ENCODE results near the gene ATP4A. TPM values are rescaled to one million over a fixed set of nuclear protein-coding genes. Genes with fewer than 3 reads are reported as not detected.

The ATP4A gene
- total RNA-seq, 1 experiment from 2014 or later, result not detected

DNA sequence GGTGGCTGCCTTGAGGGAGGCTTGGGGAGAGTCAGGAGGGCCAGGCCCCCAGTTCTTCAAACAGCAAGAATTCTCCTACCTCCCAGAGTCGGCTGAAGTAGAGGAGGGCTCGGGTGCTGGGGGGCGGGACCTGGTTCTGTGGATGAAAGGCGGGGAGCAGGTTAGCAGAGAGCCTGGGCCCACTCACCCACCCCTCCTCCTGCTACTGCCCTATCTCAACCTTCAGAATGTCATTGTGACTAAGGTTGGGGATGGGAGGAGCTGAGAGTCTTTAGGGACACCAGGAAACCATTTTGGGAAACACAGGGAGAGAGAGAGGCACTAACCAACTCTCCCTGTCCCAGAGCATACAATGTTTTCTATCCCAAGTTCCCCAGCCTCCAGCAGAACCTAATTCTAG lies 60.7 kb downstream of the ATP4A start:
- Histone ChIP-seq H3K4me1 (replicated peaks) (no peaks in the 10 kb centered on the region), H3K27me3 (replicated peaks) (peaks cover 62% of the 10 kb centered on the region), H3K27ac (no peak overlapping the region), H3K9me3 (replicated peaks) (no peaks in the 10 kb centered on the region), H3K36me3 (no peaks in the 10 kb centered on the region), H3K4me3 (no peak overlapping the region)
- DNase-seq (ENCODE audit: low read depth in 1 of 2, low spot score in 2 of 2), result no peak

DNA sequence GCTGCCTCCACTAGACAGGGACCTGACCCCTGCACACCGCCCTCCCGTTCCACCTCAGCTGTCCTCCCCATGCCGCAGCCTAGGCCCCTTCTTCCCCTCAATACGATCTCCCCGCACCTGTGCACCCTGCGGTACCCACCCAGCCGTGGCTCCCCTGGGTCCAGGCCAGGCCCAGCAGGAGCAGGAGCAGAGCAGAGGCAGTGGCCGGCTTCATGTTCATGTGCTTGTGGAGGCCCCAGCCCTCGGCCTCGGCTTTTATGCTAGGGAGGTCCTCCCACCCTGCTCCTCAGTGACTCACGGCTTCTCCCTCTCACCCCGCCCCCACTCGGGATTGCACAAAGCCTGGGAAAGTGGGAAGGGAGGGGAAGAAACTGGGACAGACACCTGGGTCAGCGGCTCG lies 61.8 kb downstream of the ATP4A start:
- no peaks in the 10 kb centered on the region for H3K9me3 ChIP-seq (replicated peaks)
- no peaks in the 10 kb centered on the region for H3K36me3 ChIP-seq
- no peak overlapping the region for H3K27ac ChIP-seq
- peaks cover 51% of the 10 kb centered on the region for H3K27me3 ChIP-seq (replicated peaks)
- no peak overlapping the region for H3K4me3 ChIP-seq
- no peaks in the 10 kb centered on the region for H3K4me1 ChIP-seq (replicated peaks)
- DNase-seq (ENCODE audit: low read depth in 1 of 2, low spot score in 2 of 2), result no peak

DNA sequence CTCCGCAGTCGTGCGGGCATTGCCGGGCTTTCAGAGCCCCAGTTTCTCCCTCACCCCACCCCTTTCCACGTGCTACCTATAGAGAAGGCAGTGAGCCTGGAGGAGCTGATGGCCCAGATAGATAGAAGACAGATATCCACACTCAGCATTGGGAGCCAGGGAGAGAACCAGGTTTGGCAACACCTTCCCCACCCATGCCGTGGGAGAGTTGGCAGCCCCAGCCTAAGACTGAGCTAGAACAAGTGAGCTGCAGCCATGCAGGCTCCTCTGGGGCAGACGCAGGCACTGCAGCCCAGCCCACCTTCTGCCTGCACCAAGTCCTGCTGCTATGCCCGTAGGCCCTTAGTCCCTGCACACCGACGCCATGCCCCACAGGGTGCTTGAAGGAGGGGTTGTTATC lies 62.8 kb downstream of the ATP4A start:
- no peak overlapping the region for H3K27ac ChIP-seq

More for the DNA sequence above, 62.8 kb downstream of the ATP4A start:
- no peak for DNase-seq (ENCODE audit: low read depth in 1 of 2, low spot score in 2 of 2)
- H3K36me3 ChIP-seq, result no peaks in the 10 kb centered on the region
- H3K27me3 ChIP-seq (replicated peaks), result peaks cover 40% of the 10 kb centered on the region
- no peaks in the 10 kb centered on the region for H3K4me1 ChIP-seq (replicated peaks)
- H3K4me3 ChIP-seq, result no peak overlapping the region
- no peaks in the 10 kb centered on the region for H3K9me3 ChIP-seq (replicated peaks)

Other genes starting within 250 kb of the ATP4A start
- 0.03 and 0.21 TPM in 2 replicates for gene CD22, start 234.5 kb downstream of the ATP4A start, total RNA-seq (2014; rRNA removed; shearing (Covaris generic))
- not detected in 2 replicates for gene FFAR1, start 215.8 kb downstream of the ATP4A start, total RNA-seq (2014; rRNA removed; shearing (Covaris generic))
- not detected in 2 replicates for gene FFAR3, start 205.2 kb downstream of the ATP4A start, total RNA-seq (2014; rRNA removed; shearing (Covaris generic))
- not detected in 2 replicates for gene GPR42, start 192.6 kb downstream of the ATP4A start, total RNA-seq (2014; rRNA removed; shearing (Covaris generic))
- not detected in 2 replicates for gene FFAR2, start 115.4 kb downstream of the ATP4A start, total RNA-seq (2014; rRNA removed; shearing (Covaris generic))
- gene KRTDAP, start 73.2 kb downstream of the ATP4A start, total RNA-seq (2014; rRNA removed; shearing (Covaris generic)), result not detected in 2 replicates
- not detected in 2 replicates for gene DMKN, start 50.0 kb downstream of the ATP4A start, total RNA-seq (2014; rRNA removed; shearing (Covaris generic))
- gene SBSN, start 35.3 kb downstream of the ATP4A start, total RNA-seq (2014; rRNA removed; shearing (Covaris generic)), result not detected in 2 replicates
- not detected in 2 replicates for gene GAPDHS, start 30.2 kb downstream of the ATP4A start, total RNA-seq (2014; rRNA removed; shearing (Covaris generic))
- gene TMEM147, start 18.0 kb downstream of the ATP4A start, total RNA-seq (2014; rRNA removed; shearing (Covaris generic)), result 79.8 and 83.5 TPM in 2 replicates
- not detected in 2 replicates for gene PMIS2, start 22.5 kb upstream of the ATP4A start, total RNA-seq (2014; rRNA removed; shearing (Covaris generic))
- 10.2 and 15.2 TPM in 2 replicates for gene HAUS5, start 49.1 kb upstream of the ATP4A start, total RNA-seq (2014; rRNA removed; shearing (Covaris generic))
- gene RBM42, start 65.4 kb upstream of the ATP4A start, total RNA-seq (2014; rRNA removed; shearing (Covaris generic)), result 106 and 151 TPM in 2 replicates
- gene ETV2, start 78.1 kb upstream of the ATP4A start, total RNA-seq (2014; rRNA removed; shearing (Covaris generic)), result 0.82 and 9.0 TPM in 2 replicates
- gene COX6B1, start 84.7 kb upstream of the ATP4A start, total RNA-seq (2014; rRNA removed; shearing (Covaris generic)), result 364 and 463 TPM in 2 replicates
- not detected in 2 replicates for gene UPK1A, start 102.9 kb upstream of the ATP4A start, total RNA-seq (2014; rRNA removed; shearing (Covaris generic))
- gene ZBTB32, start 140.9 kb upstream of the ATP4A start, total RNA-seq (2014; rRNA removed; shearing (Covaris generic)), result not detected in 2 replicates
- 4.9 and 7.4 TPM in 2 replicates for gene KMT2B, start 154.3 kb upstream of the ATP4A start, total RNA-seq (2014; rRNA removed; shearing (Covaris generic))
- gene IGFLR1, start 178.8 kb upstream of the ATP4A start, total RNA-seq (2014; rRNA removed; shearing (Covaris generic)), result 3.7 and 8.5 TPM in 2 replicates
- 4.8 and 17.6 TPM in 2 replicates for gene U2AF1L4, start 181.8 kb upstream of the ATP4A start, total RNA-seq (2014; rRNA removed; shearing (Covaris generic))
- 16.6 and 28.7 TPM in 2 replicates for gene PSENEN, start 182.0 kb upstream of the ATP4A start, total RNA-seq (2014; rRNA removed; shearing (Covaris generic))
- 7.1 and 12.4 TPM in 2 replicates for gene LIN37, start 184.9 kb upstream of the ATP4A start, total RNA-seq (2014; rRNA removed; shearing (Covaris generic))
- gene HSPB6, start 193.4 kb upstream of the ATP4A start, total RNA-seq (2014; rRNA removed; shearing (Covaris generic)), result not detected in 2 replicates
- 7.3 and 8.8 TPM in 2 replicates for gene PROSER3, start 194.5 kb upstream of the ATP4A start, total RNA-seq (2014; rRNA removed; shearing (Covaris generic))
- gene ARHGAP33, start 211.9 kb upstream of the ATP4A start, total RNA-seq (2014; rRNA removed; shearing (Covaris generic)), result 3.7 and 4.6 TPM in 2 replicates
- not detected in 2 replicates for gene PRODH2, start 249.2 kb upstream of the ATP4A start, total RNA-seq (2014; rRNA removed; shearing (Covaris generic))

Measured in SJSA1 (cell line).